OCI-LY7 (cell line): ENCODE results near the gene PATL1. TPM values are rescaled to one million over a fixed set of nuclear protein-coding genes. Genes with fewer than 3 reads are reported as not detected.
A peak's percentile ranks its signal among the peaks of the same experiment; 100 is the strongest.

Experiments
- BruUV-seq: library from RNA; stranded (reverse); fragments of 400-500 nt; replicated peaks from 2 replicates; lab custom pipeline; 2021; lab: Mats Ljungman, UMichigan
- CTCF ChIA-PET: fragments of 300-600 bp; sonication (Branson Sonifier 250); formaldehyde crosslinking; loops from one replicate; lab custom pipeline; 2022; ENCODE audit warnings: antibody characterized with exemption; ENCODE audit not compliant: unreplicated experiment; lab: Charles Lee
- POLR2A ChIA-PET: fragments of 300-600 bp; sonication (Branson Sonifier 250); formaldehyde crosslinking; loops from one replicate; lab custom pipeline; 2022; ENCODE audit warnings: antibody characterized with exemption; lab: Charles Lee
- DNase-seq: peaks from one replicate; pipeline ENCODE4 v3.0.0-alpha.2; 2015; ENCODE audit warnings: low spot score
- H2AFZ ChIP-seq: fragments of 200-600 bp; sonication (generic), shearing (Covaris generic); 2 replicates; pipeline ENCODE4 v1.6.1; 2014; ENCODE audit warnings: mild to moderate bottlenecking, antibody characterized with exemption, low read length, moderate library complexity
- H3K27ac ChIP-seq: fragments of 200-600 bp; sonication (generic); 2 replicates; pipeline ENCODE4 v1.5.1; 2014; ENCODE audit warnings: mixed run types, low read depth, mild to moderate bottlenecking, moderate library complexity, low read length, inconsistent platforms; ENCODE audit not compliant: poor library complexity, severe bottlenecking
- H3K36me3 ChIP-seq: fragments of 200-600 bp; sonication (generic); 2 replicates; pipeline ENCODE4 v1.6.1; 2014; ENCODE audit warnings: mild to moderate bottlenecking, antibody characterized with exemption, low read length, moderate library complexity, mixed read lengths; ENCODE audit not compliant: insufficient read depth
- H3K4me1 ChIP-seq: fragments of 200-600 bp; sonication (generic); 2 replicates; pipeline ENCODE4 v1.5.1; 2014; ENCODE audit warnings: mild to moderate bottlenecking, low read length; ENCODE audit not compliant: insufficient read depth, poor library complexity, severe bottlenecking
- H3K4me2 ChIP-seq: fragments of 200-600 bp; sonication (generic); 2 replicates; pipeline ENCODE4 v1.6.1; 2014; ENCODE audit warnings: mild to moderate bottlenecking, low read length
- H3K4me3 ChIP-seq: fragments of 200-600 bp; sonication (generic); 2 replicates; pipeline ENCODE4 v1.5.1; 2014; ENCODE audit warnings: mild to moderate bottlenecking, low read depth, low read length; ENCODE audit not compliant: poor library complexity, severe bottlenecking
- H3K79me2 ChIP-seq: fragments of 200-600 bp; sonication (generic); 2 replicates; pipeline ENCODE4 v1.6.1; 2016; ENCODE audit warnings: low read depth, mild to moderate bottlenecking, low read length, moderate library complexity, mixed read lengths; ENCODE audit not compliant: insufficient read depth
- H3K9me2 ChIP-seq: fragments of 200-600 bp; sonication (generic); 2 replicates; pipeline ENCODE4 v1.6.1; 2016; ENCODE audit warnings: mild to moderate bottlenecking, low read length, mixed read lengths; ENCODE audit not compliant: insufficient read depth
- H3K9me3 ChIP-seq: fragments of 200-600 bp; sonication (generic); 2 replicates; pipeline ENCODE4 v1.6.1; 2014; ENCODE audit warnings: mild to moderate bottlenecking, mixed run types, low read length, mixed read lengths
- H4K20me1 ChIP-seq: fragments of 200-600 bp; sonication (generic); 2 replicates; pipeline ENCODE4 v1.6.1; 2014; ENCODE audit warnings: mild to moderate bottlenecking, antibody characterized with exemption, low read length, moderate library complexity, mixed read lengths; ENCODE audit not compliant: insufficient read depth
- CTCF ChIP-seq: fragments of 200-600 bp; sonication (generic); conservative IDR thresholded peaks from 2 replicates; pipeline ENCODE4 v1.5.1; 2014; ENCODE audit warnings: mild to moderate bottlenecking, antibody characterized with exemption, low read length, moderate library complexity, mixed read lengths
- EZH2phosphoT487 ChIP-seq: fragments of 200-600 bp; sonication (generic); IDR thresholded peaks from 2 replicates; pipeline ENCODE4 v1.6.1; 2018; ENCODE audit warnings: low read depth, borderline replicate concordance, mild to moderate bottlenecking, mixed run types, antibody characterized with exemption, low read length, moderate library complexity, mixed read lengths
- intact Hi-C: fragments of 100-400 bp; cut with micrococcal nuclease; formaldehyde crosslinking; loops from one replicate; pipeline ENCODE4 v1.10.0; 2022; ENCODE audit not compliant: unreplicated experiment
- total RNA-seq, 2 experiments: library from RNA; depleted of rRNA in 1 of 2; stranded (reverse); fragments of >200 nt in 1 of 2; shearing (Covaris generic) in 1 of 2; gene quantifications; 2 replicates each; pipeline ENCODE4 v1.2.3, GENCODE V29; 2014 to 2022

Gene PATL1
- total RNA-seq, 2 experiments from 2014 or later: 15.2 to 46.3 TPM

GRCh38 chr11:59666969-59667368 is 1.9 kb downstream of the PATL1 start:
- POLR2A ChIA-PET: interaction anchor here (1.1 to 2.1 kb wide), 2 partner anchors 21 to 51 kb away, joined by 3 to 4 read pairs; no protein-coding TSS in a partner anchor
- Histone ChIP-seq H3K9me2 (no peaks in the 10 kb centered on the region), H3K27ac (no peak overlapping the region), H3K36me3 (peaks cover 52% of the 10 kb centered on the region), H4K20me1 (peaks cover 13% of the 10 kb centered on the region; the same call in 1 of the 2 replicates), H2AFZ (no peak overlapping the region), H3K4me1 (peaks cover 19% of the 10 kb centered on the region), H3K9me3 (no peaks in the 10 kb centered on the region), H3K4me2 (peak overlapping the region; percentile 74), H3K79me2 (peaks cover 46% of the 10 kb centered on the region), H3K4me3 (peak overlapping the region; percentile 99)
- CTCF ChIA-PET: no interaction called here
- TF ChIP-seq EZH2phosphoT487 (no peak), CTCF (no peak)
- no peak for DNase-seq
- intact Hi-C loops: loop anchor here (5.0 kb wide), 3 partner anchors 130 to 395 kb away; partner anchors contain the start of gene MRPL16
- no TSS peak for BruUV-seq

- H2AFZ ChIP-seq: no peak overlapping the region
- H3K36me3 ChIP-seq: peaks cover 99% of the 10 kb centered on the region
- POLR2A ChIA-PET: interaction anchor here (1.0 to 2.0 kb wide), 2 partner anchors 8 to 14 kb away, joined by 3 to 12 read pairs; partner anchors contain the start of gene PATL1
- BruUV-seq: no TSS peak
- no peaks in the 10 kb centered on the region for H3K9me3 ChIP-seq
- no peak overlapping the region for H3K27ac ChIP-seq
- CTCF ChIA-PET: no interaction called here
- H3K4me3 ChIP-seq: no peak overlapping the region
- H4K20me1 ChIP-seq: 0 out of 2 replicates have a peak, but pooled peaks cover 4% of the 10 kb centered on the region
- no peak for DNase-seq
- intact Hi-C loops: no loop called here
- peaks cover 35% of the 10 kb centered on the region for H3K79me2 ChIP-seq
- H3K4me1 ChIP-seq: peaks cover 10% of the 10 kb centered on the region
- no peak for TF ChIP-seq EZH2phosphoT487
- TF ChIP-seq CTCF: no peak
- no peak overlapping the region for H3K4me2 ChIP-seq
- no peaks in the 10 kb centered on the region for H3K9me2 ChIP-seq
These were observed 8.2 kb downstream of the PATL1 start for GRCh38 chr11:59660621-59661020.

- Histone ChIP-seq H3K4me2 (no peak overlapping the region), H4K20me1 (0 out of 2 replicates have a peak, but pooled peaks cover 4% of the 10 kb centered on the region), H3K36me3 (peaks cover 99% of the 10 kb centered on the region), H3K27ac (no peak overlapping the region), H3K79me2 (peaks cover 35% of the 10 kb centered on the region), H3K4me1 (peaks cover 10% of the 10 kb centered on the region), H3K9me2 (no peaks in the 10 kb centered on the region), H3K9me3 (no peaks in the 10 kb centered on the region), H2AFZ (no peak overlapping the region), H3K4me3 (no peak overlapping the region)
- TF ChIP-seq EZH2phosphoT487 (no peak), CTCF (no peak)
- no TSS peak for BruUV-seq
- ChIA-PET POLR2A (interaction anchor here (0.6 to 2.0 kb wide), 2 partner anchors 9 to 13 kb away, joined by 3 to 12 read pairs; partner anchors contain the start of gene PATL1), CTCF (no interaction called here)
- no peak for DNase-seq
- intact Hi-C loops: no loop called here
These were observed 8.9 kb downstream of the PATL1 start for GRCh38 chr11:59659981-59660380.
